SK-N-SH treated with all-trans-retinoic acid at 6 μM for 48 hours (cell line): ENCODE results near the gene ADGRB2.

Experiments used
- ATAC-seq: fragments of 200-7000 bp; cut with Tn5 transposase; 3 replicates; pipeline ENCODE4 v1.9.1; 2020; ENCODE audit warnings: mild to moderate bottlenecking, moderate library complexity
- ARNTL ChIP-seq: fragments of 450-650 bp; formaldehyde crosslinking; IDR thresholded peaks from 2 replicates; pipeline ENCODE4 v1.5.0; 2020; ENCODE audit warnings: low read depth, mild to moderate bottlenecking, moderate library complexity, borderline replicate concordance
- BACH2 ChIP-seq: fragments of 250-450 bp; sonication (Bioruptor Pico); IDR thresholded peaks from 2 replicates; pipeline ENCODE4 v1.9.0; 2021; ENCODE audit warnings: mild to moderate bottlenecking, borderline replicate concordance
- CREB5 ChIP-seq: fragments of 250-450 bp; sonication (Bioruptor Pico); IDR thresholded peaks from 2 replicates; pipeline ENCODE4 v1.5.1; 2020; ENCODE audit warnings: low read depth, mild to moderate bottlenecking, moderate library complexity
- CSDC2 ChIP-seq: fragments of 250-450 bp; sonication (Bioruptor Pico); IDR thresholded peaks from 2 replicates; pipeline ENCODE4 v1.5.0; 2020; ENCODE audit warnings: mild to moderate bottlenecking, moderate library complexity
- CSRNP3 ChIP-seq: fragments of 250-450 bp; sonication (Bioruptor Pico); IDR thresholded peaks from 2 replicates; pipeline ENCODE4 v1.5.1; 2021; ENCODE audit warnings: mild to moderate bottlenecking, moderate library complexity
- ESRRG ChIP-seq: fragments of 250-450 bp; sonication (Bioruptor Pico); IDR thresholded peaks from 2 replicates; pipeline ENCODE4 v1.6.1; 2021; ENCODE audit warnings: mild to moderate bottlenecking
- GLIS3 ChIP-seq: fragments of 250-450 bp; sonication (Bioruptor Pico); IDR thresholded peaks from 2 replicates; pipeline ENCODE4 v1.5.0; 2020; ENCODE audit warnings: mild to moderate bottlenecking, moderate library complexity
- ISL1 ChIP-seq: fragments of 250-450 bp; sonication (Bioruptor Pico); IDR thresholded peaks from 2 replicates; pipeline ENCODE4 v2.1.2; 2022; ENCODE audit warnings: mild to moderate bottlenecking, moderate library complexity
- OSR1 ChIP-seq: fragments of 250-450 bp; sonication (Bioruptor Pico); IDR thresholded peaks from 2 replicates; pipeline ENCODE4 v1.8.0; 2022; ENCODE audit warnings: moderate library complexity, mild to moderate bottlenecking, inconsistent platforms
- PATZ1 ChIP-seq: fragments of 250-450 bp; sonication (Bioruptor Pico); IDR thresholded peaks from 2 replicates; pipeline ENCODE4 v1.8.0; 2020; ENCODE audit warnings: mild to moderate bottlenecking, moderate library complexity, borderline replicate concordance
- POU6F1 ChIP-seq: fragments of 250-450 bp; sonication (Bioruptor Pico); IDR thresholded peaks from 2 replicates; pipeline ENCODE4 v1.8.0; 2021; ENCODE audit warnings: low read depth, mild to moderate bottlenecking, moderate library complexity, borderline replicate concordance
- PPARA ChIP-seq: fragments of 250-450 bp; sonication (Bioruptor Pico); IDR thresholded peaks from 2 replicates; pipeline ENCODE4 v1.5.0; 2020; ENCODE audit warnings: mild to moderate bottlenecking, borderline replicate concordance
- RARB ChIP-seq: fragments of 250-450 bp; sonication (Bioruptor Pico); IDR thresholded peaks from 2 replicates; pipeline ENCODE4 v1.8.0; 2021; ENCODE audit warnings: mild to moderate bottlenecking, moderate library complexity
- SNAI2 ChIP-seq: fragments of 250-450 bp; sonication (Bioruptor Pico); IDR thresholded peaks from 2 replicates; pipeline ENCODE4 v1.5.0; 2020; ENCODE audit warnings: mild to moderate bottlenecking, moderate library complexity
- TCF4 ChIP-seq: fragments of 250-450 bp; sonication (Bioruptor Pico); IDR thresholded peaks from 2 replicates; pipeline ENCODE4 v1.8.0; 2021; ENCODE audit warnings: mild to moderate bottlenecking, moderate library complexity, borderline replicate concordance
- TOX ChIP-seq: fragments of 250-450 bp; sonication (Bioruptor Pico); IDR thresholded peaks from 2 replicates; pipeline ENCODE4 v1.8.0; 2021; ENCODE audit warnings: mild to moderate bottlenecking, moderate library complexity, borderline replicate concordance
- TSHZ2 ChIP-seq: fragments of 250-450 bp; sonication (Bioruptor Pico); IDR thresholded peaks from 2 replicates; pipeline ENCODE4 v1.5.0; 2020; ENCODE audit warnings: mild to moderate bottlenecking, moderate library complexity
- ZFP3 ChIP-seq: fragments of 250-450 bp; sonication (Bioruptor Pico); IDR thresholded peaks from 2 replicates; pipeline ENCODE4 v1.5.0; 2020; ENCODE audit warnings: mild to moderate bottlenecking, moderate library complexity
- ZFP30 ChIP-seq: fragments of 450-650 bp; formaldehyde crosslinking; IDR thresholded peaks from 2 replicates; pipeline ENCODE4 v1.5.0; 2022; ENCODE audit warnings: mild to moderate bottlenecking, moderate library complexity
- ZNF565 ChIP-seq: fragments of 450-650 bp; formaldehyde crosslinking; conservative IDR thresholded peaks from 2 replicates; pipeline ENCODE4 v1.5.0; 2020; ENCODE audit warnings: low read depth, mild to moderate bottlenecking, moderate library complexity
- ZNF70 ChIP-seq: fragments of 450-650 bp; formaldehyde crosslinking; IDR thresholded peaks from 2 replicates; pipeline ENCODE4 v1.5.0; 2020; ENCODE audit warnings: mild to moderate bottlenecking, moderate library complexity
- ZNF8 ChIP-seq: fragments of 450-650 bp; formaldehyde crosslinking; IDR thresholded peaks from 2 replicates; pipeline ENCODE4 v1.5.0; 2020; ENCODE audit warnings: mild to moderate bottlenecking, moderate library complexity

Gene ADGRB2

GRCh38 chr1:31798433-31799195, 34.5 kb upstream of the ADGRB2 start (continued):
- TF ChIP-seq TSHZ2 (CRISPR knock-in tag) = no peak

- no peak for ATAC-seq
- TF ChIP-seq CSDC2 (CRISPR knock-in tag) = no peak
- no peak for TF ChIP-seq RARB (CRISPR knock-in tag)
- no peak for TF ChIP-seq PPARA
- TF ChIP-seq ZNF70 (CRISPR knock-in tag) = no peak
- TF ChIP-seq TCF4 (CRISPR knock-in tag) = no peak
- TF ChIP-seq TOX = no peak
- no peak for TF ChIP-seq TSHZ2 (CRISPR knock-in tag)
- TF ChIP-seq SNAI2 (CRISPR knock-in tag) = no peak
- TF ChIP-seq BACH2 = no peak
- no peak for TF ChIP-seq ZNF565 (CRISPR knock-in tag)
- no peak for TF ChIP-seq CREB5 (CRISPR knock-in tag)
- TF ChIP-seq ZFP30 (CRISPR knock-in tag) = no peak
These were observed 33.9 kb upstream of the ADGRB2 start for GRCh38 chr1:31798086-31798432.

GRCh38 chr1:31797216-31797615, 33.1 kb upstream of the ADGRB2 start:
- no peak for ATAC-seq
- TF ChIP-seq ZFP3 = no peak
- TF ChIP-seq TSHZ2 (CRISPR knock-in tag) = no peak
- TF ChIP-seq GLIS3 (CRISPR knock-in tag) = no peak
- no peak for TF ChIP-seq TCF4 (CRISPR knock-in tag)
- no peak for TF ChIP-seq OSR1 (CRISPR knock-in tag)
- TF ChIP-seq ZNF8 (CRISPR knock-in tag) = no peak
- no peak for TF ChIP-seq ZFP30 (CRISPR knock-in tag)
- no peak for TF ChIP-seq ESRRG
- no peak for TF ChIP-seq BACH2
- TF ChIP-seq PPARA = no peak
- no peak for TF ChIP-seq CSRNP3
- TF ChIP-seq POU6F1 = no peak
- TF ChIP-seq ZNF70 (CRISPR knock-in tag) = no peak
- no peak for TF ChIP-seq RARB (CRISPR knock-in tag)
- no peak for TF ChIP-seq ISL1 (CRISPR knock-in tag)
- no peak for TF ChIP-seq ARNTL (CRISPR knock-in tag)
- no peak for TF ChIP-seq PATZ1 (CRISPR knock-in tag)
- TF ChIP-seq SNAI2 (CRISPR knock-in tag) = no peak
